ENCODE results near the gene CENPP.

Gene CENPP

DNA sequence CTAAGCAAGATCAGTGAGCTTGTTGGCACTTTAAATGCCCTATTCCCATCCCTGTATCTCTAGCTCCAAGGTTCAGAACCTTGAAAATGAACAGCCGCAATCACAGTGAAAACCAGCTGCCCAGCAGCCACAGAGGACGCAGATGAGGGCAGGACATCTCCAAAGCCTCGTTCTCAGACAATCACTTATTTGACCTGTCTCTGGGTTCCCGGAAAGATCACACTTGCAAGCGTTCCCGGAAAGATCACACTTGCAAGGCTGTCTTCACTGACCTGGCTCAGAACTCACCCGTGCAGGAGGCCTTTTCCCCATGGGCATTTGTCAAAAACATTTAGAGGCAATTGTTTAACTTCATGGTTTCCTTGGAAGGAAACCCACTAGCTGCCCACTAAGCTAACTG, 318.5 kb downstream of the CENPP start:
- no peak for DNase-seq

DNA sequence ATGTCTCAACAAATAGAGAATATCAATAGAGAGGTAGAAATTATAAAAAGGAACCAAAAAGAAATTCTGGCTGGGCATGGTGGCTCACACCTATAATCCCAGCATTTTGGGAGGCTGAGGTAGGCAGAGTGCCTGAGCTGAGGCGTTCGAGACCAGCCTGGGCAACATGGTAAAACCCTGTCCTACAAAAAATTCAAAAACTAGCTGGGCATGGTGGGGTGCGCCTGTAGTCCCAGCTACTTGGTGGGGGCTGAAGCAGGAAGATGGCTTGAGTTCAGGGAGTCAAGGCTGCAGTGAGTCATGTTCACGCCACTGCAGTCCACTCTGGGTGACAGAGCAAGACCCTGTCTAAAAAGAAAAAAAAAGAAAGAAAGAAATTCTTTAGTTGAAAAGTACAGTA, 319.3 kb downstream of the CENPP start:
- no peak for DNase-seq

DNA sequence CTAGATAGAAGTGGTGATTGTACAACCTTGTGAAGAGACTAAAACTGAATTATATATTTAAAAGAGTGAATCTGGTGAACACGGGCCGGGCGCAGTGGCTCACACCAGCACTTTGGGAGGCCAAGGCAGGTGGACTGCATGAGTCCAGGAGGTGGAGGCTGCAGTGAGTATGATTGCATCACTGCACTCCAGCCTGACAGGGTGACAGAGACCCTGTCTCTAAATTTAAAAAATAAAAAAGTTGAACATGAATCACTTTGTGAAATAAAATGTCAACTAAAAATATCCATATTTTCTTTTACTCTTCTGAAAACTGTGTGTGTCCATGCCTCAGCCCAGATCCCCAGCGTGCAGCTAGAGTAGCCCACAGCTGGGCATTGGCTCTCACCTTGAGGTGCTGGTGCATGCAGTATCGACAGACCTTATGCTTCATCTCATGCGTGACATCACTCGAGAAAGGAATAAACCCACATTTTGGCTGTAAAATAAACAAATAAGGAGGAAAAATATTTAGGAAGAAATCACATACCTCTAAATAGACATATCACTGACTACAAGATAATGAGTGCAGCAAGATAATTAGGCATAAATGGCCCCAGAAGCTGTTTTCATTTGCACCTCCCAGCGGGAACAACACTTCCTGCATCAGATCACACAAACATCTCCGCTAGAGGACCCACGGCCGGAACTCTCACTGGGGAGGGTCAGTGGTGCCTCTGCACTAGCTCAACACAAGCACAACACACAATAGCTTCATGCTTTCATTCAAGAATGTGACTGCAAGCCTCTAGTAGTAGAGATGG, 322.1 kb downstream of the CENPP start:
- no peak for DNase-seq

DNA sequence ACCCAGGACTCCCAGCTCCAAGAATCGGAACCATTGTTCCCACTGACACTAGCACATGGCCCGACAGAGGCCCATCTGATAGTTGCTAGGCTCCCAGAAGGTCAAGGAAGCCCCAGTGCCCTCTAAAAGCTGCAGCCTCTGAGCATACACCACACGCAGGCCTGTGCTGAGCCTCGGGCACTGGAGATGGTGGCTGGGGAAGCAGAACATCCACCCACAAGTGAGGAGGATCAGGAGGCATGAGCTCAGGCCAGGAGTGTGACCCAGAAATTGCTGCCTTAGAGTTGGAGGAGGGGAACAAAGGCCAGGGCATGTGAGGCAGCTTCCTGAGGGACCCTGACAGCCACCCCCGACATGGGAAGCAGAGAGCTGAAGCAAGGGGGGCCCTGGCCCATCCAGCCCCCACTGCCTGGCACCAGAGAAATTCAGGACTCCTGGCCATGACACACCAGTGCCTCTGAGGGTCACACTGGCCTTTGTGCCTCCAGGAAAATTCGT, 322.8 kb downstream of the CENPP start:
- DNase-seq: no peak

DNA sequence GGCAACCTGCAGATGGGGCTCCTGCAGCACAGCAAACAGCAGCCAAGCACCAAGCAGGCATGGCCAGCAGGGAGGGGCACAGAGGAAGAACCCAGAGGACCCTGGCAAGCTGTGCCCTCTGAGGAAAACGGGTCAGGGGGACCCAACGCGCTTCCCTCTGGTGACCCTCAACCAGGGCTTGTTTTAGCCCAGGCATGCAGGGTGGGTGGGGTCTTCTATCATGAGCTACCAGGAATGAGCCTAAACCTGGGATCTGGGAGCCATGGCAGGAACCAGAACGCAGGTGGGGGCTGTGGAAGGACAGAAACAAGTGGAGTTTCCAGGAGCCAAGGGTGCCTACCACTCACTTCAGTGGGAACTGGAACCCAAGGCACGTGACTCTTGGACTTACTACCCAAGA, 323.3 kb downstream of the CENPP start:
- DNase-seq: no peak

DNA sequence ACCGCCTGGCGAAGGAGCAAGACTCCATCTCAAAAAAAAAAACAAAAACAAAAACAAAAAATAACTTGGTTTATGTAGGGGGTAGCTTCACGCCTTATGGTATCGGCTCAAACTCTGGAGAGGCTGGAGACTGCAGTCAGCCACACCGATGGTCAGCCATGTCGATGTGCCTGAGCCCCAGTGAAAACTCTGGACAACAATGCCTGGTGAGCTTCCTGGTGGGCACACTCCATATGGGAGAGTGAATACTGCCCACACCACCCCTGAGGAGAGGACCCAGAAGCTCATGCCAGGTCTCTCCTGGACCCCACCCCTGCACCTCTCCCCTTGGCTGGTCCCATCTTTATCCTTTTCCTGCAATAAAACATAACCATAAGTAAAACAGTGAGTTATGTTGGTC, 324.5 kb downstream of the CENPP start:
- DNase-seq: no peak

DNA sequence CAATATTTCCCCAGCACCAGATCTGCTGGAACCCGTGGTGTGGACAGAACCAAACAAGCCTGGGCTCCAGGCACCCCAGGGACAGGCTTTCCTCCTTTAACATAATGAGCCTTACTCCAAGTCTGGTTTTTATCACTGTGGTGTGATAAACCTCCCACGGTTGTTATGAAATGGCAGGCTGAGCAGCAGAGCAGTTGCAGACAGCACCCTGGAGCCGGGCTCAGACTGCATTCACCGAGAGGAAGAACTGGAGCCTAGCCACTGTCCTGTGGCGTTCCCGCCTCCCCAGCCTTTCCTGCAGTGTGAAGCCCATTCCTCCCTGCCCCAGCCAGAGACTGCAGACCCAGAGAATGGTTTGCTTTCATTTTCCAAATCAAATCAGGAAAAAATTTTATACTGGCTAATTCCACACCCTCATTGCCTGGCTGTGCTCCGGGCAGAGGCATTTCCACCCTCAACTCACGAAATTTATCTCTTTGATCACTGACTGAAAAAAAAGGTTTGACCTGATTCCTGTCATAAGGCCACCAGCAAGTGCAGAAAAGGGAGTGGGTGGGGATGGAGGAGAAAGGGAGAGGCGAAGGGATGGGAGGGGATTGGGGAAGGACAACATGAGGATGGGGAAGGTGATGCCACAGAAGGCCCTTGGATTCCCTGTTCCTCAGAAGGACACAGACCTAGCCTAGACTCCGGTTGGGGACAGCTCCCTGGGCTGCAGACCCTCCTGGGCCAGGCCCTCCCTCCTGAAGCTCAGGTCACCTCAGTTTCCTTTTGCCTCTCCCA, 325.3 kb downstream of the CENPP start:
- DNase-seq: no peak

DNA sequence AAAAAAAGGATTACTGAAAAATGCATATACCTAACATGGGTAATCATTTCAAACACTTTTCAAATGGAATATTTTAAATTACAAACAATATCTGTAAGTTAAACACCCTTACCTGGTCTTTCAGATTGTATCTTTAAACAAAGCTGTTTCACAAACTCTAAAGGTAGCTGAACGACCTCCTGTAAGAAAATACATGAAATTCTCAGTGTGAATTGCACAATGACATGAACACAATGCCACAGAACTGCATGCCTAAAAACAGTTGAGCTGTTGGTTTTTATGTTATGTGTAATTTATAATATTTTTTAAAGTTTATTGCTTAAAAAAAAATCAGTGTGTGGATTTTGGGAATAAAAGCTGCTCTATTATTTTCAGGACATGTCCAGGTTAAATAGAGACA, 326.7 kb downstream of the CENPP start:
- DNase-seq: no peak

DNA sequence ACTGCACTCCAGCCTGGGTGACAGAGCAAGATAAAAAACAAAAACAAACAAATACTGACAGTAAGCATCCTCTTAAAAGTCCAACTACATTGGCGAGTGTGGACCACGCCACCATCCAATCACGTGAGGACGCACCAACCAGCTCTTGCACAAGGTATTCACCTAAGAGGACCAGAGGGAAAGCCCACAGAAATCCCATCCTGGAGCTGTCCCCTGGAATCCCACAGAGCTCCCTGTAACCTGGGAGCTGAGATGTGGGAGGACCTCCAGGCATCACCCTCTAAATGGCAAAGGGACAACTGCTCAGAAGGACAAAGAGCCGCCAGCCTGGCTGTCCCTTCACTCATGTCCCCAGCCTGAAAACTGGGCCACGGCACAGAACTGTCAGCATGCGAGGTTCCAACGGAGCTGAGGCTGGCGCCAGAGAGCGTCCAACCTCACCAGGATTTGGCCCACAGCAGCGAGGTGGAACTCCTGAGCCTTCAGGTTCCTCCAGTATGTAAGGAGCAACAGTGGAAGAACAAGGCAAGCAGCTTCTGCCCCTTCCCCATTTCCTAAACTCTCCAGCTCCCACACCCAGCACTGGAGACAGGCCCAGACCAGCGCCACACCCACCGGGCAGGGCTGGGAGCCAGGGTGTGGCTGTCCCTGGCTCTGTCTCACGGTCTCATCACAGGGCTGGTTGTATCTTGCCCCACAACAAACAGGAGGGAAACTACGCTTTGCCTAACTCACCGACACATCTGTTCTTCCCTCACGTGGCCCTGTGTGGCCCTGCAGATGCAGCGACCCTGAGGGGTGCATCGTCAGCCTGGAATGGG, 328.9 kb downstream of the CENPP start:
- DNase-seq: no peak

DNA sequence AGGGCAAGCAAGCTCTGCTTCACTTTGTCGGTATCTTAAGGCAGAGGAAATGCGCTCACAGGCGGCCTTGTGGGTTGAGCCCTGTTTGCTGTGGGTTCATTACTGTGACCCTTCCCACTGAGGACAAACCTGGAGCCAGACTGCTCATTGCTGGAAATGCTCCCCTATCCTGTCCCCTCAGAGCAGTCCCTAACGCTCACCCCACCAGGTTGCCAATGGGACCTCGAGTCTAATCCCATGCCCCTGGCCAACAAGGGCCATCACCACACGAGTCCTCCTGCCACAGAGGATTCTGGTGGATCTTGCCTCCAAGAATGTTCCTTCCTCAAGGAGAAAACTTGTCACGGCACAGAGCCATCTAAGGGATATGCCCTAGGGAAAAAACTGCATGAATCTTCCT, 329.6 kb downstream of the CENPP start:
- no peak for DNase-seq

DNA sequence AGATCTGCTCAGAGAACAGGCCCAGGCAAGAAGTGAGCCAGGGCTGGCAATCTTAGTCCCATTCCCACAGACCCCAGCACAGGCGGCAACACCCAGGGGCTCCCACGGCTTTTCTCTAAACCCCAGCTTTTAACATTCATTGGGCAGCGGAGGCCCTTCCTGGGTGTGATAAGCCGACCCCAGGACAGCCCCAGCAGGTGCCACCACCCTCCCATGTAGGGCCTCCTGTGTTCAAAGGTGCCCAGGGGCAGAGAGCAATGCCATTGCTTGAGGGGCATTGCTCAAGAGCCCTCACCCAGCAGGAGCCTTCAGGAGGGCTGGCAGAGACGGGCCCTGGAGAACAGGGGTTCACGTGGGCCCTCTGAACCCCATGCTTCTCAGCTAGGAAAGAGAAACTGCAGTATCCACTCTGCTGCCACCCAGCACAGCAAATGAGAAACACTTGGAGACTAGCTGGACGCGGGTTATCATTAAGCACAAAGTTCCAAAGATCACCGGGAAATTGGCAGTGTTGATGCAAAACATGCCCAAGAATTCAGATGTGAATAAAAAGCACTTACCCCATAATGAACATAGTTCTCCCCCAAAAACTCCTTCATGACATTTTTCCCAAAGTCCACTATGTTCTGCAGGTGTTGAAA, 330.3 kb downstream of the CENPP start:
- DNase-seq: no peak

DNA sequence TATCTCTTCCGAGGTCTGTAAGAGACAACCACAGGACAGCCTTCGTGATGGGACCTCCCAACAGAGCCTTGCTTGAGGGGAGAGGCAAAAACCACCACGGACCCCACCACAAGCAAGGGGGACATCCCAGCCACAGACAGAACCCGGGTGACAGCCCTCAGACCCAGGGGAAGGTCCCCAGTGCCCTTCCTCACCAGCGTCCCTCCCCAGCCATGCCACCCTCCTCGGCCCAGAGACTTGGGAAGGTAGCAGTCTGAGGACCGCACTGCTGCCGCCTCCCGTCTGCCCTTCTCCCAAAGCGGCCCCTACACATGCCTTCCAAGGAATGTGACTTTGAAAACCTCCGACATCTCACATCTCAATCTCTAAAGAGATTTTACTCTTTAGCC, 330.8 kb downstream of the CENPP start:
- no peak for DNase-seq

DNA sequence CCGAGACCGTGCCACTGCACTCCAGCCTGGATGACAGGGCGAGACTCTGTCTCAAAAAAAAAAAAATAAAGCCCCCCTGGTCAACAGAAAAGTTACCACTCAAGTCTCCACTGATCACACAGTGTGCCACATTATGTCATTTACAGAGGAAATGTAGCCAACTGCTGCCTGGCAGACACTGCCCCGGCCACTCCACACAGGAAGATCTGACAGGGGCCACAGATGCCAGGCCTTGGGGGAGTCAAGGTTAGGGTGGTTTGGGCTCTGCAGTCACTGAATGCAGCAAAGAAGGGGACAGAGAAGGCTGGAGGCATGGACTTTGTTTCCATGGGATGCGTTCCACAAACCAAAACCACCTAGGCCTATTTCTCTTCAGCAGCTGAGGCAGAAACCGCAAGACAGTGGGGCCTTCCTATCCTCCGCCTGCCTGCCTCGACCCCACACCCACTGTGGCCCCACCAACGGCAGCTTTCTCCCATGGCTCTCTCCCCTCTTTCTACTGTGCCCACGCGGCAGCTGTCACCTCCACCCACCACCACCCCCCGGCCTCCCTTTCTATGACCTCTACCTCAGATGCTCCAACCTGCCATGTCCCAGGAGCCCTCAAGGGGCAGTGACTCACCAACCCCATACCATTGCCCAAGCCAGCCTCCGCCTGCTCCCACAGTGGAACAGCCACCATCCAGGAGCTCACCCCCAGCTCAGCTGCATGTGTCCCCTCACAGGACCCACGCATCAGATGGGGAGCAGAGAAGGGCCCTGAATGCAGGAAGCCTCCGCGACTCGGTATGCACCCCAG, 331.7 kb downstream of the CENPP start:
- no peak for DNase-seq

DNA sequence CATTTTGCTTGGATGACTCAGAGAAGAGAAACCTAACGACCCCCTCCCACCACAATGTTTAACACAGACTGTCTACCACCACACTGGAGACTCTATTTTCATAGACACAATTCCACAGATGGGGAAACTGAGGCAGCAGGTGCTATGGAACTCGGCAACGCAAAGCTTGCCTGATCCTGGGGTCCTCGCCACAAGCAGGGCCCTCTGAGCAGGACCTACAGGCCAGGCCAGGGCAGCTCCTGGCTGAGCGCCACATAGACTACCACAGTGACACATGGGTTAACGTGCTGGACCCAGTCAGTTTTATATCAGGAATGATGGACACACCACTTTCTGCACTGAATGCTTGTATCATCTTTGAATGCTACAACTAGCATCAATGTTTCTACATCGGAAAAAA, 332.4 kb downstream of the CENPP start:
- DNase-seq: no peak

DNA sequence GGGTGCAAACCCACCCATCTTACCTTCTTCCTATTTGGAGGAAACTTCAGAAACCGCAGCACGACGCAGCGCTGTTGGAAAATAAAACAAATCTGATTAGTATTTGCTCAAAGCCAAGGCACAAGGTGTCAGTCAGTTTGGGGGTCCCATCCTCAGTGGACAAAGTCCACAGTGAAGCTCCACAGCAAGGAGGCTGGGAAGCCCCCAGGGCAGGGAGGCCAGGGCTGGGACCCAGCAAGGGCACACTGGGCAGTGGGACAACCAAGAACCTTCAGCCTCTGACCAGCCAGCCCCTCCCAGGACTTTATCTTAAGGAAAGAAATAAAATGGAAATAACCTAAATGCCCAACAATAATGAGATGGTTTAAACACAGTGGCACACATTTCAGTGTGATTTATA, 332.9 kb downstream of the CENPP start:
- DNase-seq: no peak

DNA sequence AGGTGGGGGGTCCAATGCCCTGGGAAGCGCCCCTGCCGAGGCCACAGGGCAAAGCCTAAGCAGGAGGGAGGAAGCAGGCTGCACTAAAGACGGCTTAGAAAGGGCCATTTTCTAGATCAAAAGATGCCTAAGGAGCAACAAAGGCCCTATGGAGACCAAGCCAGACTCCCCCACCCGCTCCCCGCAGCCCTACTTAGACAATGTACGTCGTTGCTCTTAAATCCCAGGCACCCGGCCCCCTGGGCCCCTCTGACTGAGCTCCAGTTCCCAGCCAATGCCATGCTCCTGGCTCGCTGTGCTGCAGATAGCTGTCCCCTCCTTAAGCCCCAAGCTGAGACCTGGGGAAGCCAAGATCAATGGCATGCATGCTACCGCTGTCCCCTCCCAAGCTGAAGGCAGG, 333.8 kb downstream of the CENPP start:
- no peak for DNase-seq

DNA sequence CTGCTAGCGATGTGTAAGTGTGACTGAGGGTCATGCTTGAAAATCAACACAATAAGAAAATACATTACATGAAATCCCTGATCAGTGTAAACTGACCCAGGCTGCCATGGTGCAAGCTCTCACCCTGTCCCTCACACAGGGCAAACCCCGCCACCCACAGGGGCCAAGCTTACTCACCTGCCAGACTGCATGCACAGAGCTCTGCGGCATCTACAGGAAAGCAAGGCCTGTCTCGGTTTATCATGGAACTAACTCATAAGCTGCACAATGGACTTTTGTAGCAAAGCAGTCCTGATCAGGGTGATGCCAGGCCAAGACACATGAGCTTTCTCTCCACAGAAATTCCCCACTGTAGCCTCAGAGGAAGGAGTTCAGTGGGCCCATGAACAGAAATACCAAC, 334.5 kb downstream of the CENPP start:
- no peak for DNase-seq

DNA sequence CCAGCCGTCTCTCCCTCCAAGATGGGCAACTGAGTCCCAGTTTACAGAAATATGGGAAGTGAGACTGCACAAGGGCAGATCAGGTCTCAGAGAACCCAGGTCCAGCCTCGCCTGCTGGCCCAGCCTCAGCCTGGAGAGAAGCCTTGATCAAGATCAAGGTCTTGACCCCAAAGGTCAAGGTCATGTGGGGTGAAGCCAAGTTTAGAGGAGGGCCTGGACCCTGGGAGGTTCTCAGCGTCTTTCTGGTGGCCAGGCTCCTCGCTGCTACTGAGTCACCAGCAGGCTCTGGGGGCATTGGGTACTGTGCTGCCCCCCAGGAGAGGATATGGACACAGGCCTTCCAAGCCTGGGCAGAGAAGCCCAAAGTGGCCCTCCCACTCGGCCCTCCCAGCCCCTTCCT, 335.4 kb downstream of the CENPP start:
- DNase-seq: no peak

DNA sequence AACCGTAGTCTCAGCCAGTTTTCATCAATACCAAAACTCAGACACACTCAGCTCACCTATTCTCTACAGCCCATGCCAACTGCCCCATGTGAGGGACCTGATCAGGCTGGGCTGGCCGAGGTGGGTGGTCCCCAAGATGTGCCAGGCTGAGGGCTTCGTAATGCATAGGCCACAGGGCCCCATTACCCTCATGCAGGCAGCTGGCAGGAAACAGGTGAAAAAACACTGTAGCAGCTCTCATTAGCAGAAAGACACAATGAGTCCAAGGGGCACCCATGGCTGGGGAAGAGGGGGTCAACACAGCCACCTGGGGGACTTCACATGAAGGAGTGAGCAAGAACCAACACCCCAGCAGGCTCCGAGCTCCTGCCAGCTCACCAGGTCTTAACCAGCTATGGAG, 336.0 kb downstream of the CENPP start:
- no peak for DNase-seq

DNA sequence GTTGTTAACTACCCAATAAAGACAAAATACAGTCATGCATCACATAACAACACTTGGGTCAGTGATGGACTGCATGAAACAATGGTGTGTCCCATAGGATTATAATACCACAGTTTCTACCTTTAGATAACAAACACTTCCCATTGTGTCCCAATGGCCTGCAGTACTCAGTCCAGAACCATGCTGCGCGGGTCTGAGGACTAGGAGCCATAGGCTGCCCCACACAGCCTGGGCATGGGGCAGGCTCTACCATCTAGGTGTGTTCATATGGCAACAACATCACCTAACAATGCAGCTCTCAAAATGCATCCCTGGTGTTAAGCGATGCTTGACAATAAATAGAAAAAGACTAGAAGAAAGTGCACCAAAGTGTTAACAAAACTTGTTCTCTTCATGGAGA, 337.4 kb downstream of the CENPP start:
- DNase-seq: no peak

DNA sequence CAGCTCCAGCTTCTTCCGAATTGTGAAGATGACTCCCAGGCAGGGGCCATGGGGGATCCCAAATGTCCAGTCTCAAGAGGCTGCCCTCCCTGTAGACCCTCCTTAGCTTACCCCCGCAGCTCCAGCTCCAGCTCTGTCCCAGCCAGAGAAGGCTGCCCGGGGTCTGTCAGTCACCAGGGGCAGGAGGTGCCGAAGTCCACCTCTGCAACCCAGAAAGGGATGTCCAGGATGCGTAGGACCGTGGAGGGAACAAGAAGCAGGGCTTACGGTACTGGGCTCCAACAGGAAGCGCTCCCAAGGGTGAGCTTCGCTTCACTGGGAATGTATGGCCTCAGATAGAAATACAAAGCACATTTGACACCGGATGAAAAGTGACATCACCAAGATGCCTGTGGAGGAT, 338.2 kb downstream of the CENPP start:
- no peak for DNase-seq
